Activated naive CD8-positive, alpha-beta T cell treated with anti-CD3 and anti-CD28 coated beads, Interleukin-2, amount 50 U/mL, for 16 hours (primary cell): ENCODE data around the gene NPB.

Experiments used
- DNase-seq: peaks from one replicate; pipeline ENCODE4 v3.0.0-alpha.2; 2020; ENCODE audit warnings: low read depth, low spot score

Gene NPB

GRCh38 chr17:81940538-81941483 lies 38.8 kb downstream of the NPB start:
- no peak for DNase-seq

GRCh38 chr17:81941484-81942166 lies 39.6 kb downstream of the NPB start:
- no peak for DNase-seq

GRCh38 chr17:81942167-81942553 lies 40.1 kb downstream of the NPB start:
- DNase-seq: no peak

- DNase-seq: no peak
Observed at GRCh38 chr17:81944858-81945257, 42.8 kb downstream of the NPB start.

- DNase-seq: no peak
Observed at GRCh38 chr17:81947189-81947588, 45.2 kb downstream of the NPB start, which contains the start of gene MYADML2. MYADML2 (minus strand) TSS chr17:81947233; CDS start chr17:81941741, 5,492 bp downstream.

- DNase-seq: no peak
Observed at GRCh38 chr17:81948635-81949378, 46.8 kb downstream of the NPB start.

GRCh38 chr17:81950501-81950900 lies 48.5 kb downstream of the NPB start:
- DNase-seq: no peak

- DNase-seq: no peak
Observed at GRCh38 chr17:81951785-81952684, 50.0 kb downstream of the NPB start.
